Measurements from ENCODE around the gene STK32A.

GRCh38 chr5:147307170-147307569 is 72.3 kb downstream of the STK32A start:
- TF ChIP-seq CTCF (IDR thresholded peaks at IDR 0.05) (no peak), EZH2 (IDR thresholded peaks at IDR 0.05; ENCODE audit: borderline replicate concordance, insufficient read depth, low read depth, low read length, poor library complexity, severe bottlenecking) (no peak)
